Gastroesophageal sphincter (tissue), 2 donors: Measurements from ENCODE around the gene MAML2.

Source experiments
- EP300 ChIP-seq: sonication (generic); formaldehyde crosslinking; IDR thresholded peaks from one replicate; pipeline ENCODE4 v1.6.1; 2017; ENCODE audit warnings: antibody characterized with exemption, mild to moderate bottlenecking
- POLR2A ChIP-seq, 2 donors: fragments of 450-650 bp; IDR thresholded peaks; one replicate each; pipeline ENCODE4 v1.6.1; 2017; ENCODE audit warnings: antibody characterized with exemption in 2 of 2, mild to moderate bottlenecking in 2 of 2, moderate library complexity in 1 of 2

DNA sequence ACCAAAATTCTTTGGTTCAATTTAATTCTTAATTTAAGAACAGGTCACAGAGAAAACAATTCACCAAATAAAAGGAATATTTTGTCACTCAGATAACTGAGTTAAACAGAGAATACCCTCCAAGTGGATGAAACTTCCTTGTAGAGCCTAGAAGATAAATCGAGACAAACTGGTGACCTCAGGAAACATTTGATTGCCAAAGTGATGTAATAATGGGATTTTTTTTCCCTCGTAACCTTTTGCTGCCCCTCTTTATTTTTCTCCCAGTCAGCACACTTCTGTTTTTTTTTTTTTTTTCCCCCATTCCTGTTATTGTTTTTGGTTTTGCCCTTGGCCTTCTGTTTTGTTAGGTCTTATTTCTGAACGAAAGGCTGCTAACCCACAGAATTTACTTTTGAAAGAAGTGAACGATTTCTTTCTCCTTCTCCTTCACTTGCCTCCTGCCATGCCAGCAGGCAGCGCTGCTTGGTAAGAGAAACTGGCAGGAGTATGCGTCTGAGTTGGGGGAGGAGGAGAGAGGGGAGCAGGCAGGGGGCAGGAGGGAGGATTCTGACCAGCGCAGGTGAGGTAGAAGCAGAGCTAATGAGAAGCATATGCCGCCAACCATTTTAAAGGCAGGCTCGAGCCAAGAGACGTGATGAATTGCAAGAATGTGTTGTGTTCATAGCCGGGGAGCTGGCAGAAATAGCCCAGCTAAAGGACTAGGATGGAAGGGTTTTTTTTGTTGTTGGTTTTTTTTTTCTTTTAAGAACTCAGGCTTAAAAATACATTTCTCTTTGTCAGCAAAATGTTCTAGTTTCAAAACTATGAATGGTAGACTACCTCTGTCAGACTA lies 297.2 kb downstream of the MAML2 start:
- TF ChIP-seq POLR2A (IDR thresholded peaks at IDR 0.05) (no peak), EP300 (no peak)
